NCI-H146 (cell line): ENCODE results near the gene COL4A2.

Experiments used
- DNase-seq: peaks from one replicate; lab custom pipeline; 2025; lab: John Stamatoyannopoulos, UW

COL4A2 gene

DNA sequence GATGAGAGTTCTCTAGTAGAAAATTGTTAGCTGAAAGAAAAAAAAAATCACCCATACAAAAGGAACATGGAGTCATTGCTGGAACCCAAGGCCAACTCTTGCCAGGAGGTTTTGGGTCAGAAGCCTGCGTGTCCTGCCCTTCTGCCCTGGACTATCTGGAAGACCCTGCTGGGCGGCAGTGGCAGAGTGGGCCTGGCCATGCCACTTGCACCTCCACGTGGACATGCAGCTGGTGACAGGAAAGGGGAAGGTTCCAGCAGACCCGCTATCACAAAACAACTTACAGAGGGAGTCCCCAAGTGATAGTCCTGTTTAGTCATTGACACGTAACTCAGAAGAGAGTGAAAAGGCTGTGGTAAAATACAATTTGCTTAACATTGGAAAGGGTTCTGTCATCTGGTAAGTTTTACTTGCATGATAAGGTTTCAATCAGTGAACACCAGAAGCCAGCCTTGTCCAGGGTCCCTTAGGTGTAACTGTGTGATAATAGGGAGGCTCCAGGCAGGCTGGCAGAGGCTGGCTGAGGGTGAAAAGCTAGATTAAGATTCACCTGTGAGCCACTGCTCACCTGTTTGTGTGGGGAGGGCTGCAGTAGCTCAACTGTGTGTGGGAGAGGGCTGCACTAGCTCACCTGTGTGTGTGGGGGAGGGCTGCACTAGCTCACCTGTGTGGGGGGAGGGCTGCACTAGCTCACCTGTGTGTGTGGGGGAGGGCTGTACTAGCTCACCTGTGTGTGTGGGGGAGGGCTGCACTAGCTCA lies 47.8 kb downstream of the COL4A2 start:
- no peak for DNase-seq

DNA sequence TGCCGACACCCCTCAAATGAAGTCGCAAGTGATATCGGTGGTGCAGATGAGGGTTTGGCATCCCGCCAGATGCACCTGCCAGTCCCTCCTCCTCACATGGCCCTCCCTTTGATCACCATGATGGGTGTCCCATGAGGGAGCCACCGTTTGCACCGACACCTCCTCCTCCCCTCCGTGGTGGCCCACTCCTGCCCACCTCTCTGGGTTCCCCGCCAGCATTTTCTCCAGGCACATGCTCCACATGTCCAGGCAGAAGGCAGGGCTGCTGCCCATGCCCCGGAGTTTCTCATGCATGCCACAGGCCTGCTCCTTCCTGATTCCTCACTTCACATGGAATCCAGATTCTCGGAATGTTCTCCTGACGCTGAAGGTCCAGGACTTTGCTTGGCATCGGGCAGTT lies 49.3 kb downstream of the COL4A2 start:
- no peak for DNase-seq

DNA sequence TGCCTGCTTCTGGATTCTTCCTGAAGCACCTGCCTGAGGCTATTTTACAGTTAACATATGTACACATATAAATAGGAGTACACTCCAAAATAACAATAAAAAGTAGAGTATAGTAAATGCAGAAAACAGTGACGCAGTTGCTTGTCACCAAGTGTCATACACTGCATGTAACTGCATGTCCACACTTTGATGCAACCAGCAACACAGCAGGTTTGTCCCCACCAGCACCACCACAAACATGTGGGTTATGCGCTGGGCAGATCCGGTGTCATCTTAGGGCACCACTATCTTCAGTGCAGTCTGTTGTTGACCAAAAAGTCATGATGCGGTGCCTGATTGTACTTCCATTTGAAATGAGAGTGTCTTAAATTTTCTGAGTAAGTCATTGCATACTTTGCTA lies 51.3 kb downstream of the COL4A2 start:
- no peak for DNase-seq

DNA sequence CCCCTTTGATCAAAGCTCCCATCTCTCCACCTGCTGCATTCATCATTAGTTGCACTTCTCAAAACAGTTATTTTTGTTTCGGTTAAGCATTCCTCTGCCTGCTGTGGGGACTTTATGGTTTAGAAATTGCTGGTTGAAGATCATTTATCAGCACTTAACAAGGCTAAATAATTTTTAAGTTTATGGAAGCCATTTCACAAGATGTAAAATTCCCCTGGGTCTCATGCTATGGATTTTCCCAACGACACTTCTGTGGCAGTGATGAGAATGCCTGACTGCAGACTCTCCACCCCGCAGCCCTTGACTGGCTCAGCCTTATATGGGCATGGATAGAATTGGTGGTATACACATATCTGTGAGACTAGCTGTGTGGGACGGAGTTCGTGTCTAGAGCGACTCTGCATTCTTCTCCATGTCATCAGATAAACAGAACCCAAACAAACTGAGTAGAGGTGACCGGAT lies 52.8 kb downstream of the COL4A2 start:
- DNase-seq: no peak

DNA sequence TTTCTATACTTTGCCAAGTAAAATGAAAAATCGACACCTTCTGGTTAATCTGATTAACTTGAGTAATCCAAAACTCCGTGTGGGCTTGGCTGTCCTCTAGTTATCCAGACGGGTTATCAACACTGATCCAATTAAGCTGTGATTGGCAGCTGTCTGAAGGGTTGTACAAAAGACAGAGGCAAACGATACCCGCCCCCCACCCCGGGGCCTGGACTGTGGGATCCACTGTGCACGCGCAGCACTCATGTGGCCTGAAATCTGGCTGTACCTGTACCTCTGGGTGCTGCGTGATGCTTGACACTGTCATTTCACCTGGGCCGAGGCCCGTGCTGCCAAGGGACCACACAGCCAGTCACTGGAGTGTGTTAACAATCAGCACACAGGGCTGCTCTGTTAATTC lies 53.5 kb downstream of the COL4A2 start:
- DNase-seq: no peak

DNA sequence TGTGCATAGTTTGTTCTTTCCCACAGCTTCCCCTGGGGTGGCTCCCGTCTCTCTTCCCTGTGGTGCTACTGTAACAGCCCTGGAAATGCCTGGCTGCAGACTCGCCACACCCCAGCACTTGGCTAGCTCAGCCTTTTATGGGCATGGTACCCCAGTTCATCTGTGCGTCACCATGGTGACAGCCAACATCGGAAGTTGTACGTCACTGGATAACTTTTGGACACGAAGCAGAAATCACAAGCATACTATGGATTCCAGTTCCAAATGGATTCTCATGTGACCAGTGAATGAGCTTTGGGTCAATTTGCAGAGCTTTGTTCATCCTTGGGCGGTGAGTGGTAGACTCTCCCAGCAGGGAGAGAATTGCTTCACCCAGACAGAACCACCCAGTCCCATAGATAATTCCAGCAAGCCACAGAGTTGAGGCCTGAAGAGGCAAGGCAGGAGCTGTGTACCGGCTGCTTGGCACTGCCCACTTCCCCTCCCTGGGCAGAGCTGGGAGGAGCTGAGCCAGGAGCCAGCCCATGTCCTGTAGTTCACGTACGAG lies 54.4 kb downstream of the COL4A2 start:
- DNase-seq: no peak

DNA sequence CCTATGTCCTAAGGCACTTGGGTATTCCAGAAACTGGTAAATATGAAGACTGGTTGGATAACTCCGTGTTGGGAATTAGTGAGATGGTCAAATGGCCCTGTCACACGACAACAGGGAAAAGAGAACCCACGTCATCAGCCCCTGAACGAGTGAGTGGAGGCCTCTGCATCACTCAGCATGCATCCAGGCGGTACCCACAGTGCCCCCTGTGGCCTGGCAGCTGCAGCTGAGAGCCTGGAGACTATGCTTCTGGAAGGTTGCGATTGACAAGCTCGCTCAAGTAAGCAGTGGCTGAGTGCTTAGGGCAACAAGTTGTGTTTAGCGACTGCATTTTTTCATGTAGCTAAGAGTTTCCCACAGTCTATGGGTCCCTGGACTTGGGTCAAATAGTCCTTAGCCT lies 55.9 kb downstream of the COL4A2 start:
- no peak for DNase-seq

DNA sequence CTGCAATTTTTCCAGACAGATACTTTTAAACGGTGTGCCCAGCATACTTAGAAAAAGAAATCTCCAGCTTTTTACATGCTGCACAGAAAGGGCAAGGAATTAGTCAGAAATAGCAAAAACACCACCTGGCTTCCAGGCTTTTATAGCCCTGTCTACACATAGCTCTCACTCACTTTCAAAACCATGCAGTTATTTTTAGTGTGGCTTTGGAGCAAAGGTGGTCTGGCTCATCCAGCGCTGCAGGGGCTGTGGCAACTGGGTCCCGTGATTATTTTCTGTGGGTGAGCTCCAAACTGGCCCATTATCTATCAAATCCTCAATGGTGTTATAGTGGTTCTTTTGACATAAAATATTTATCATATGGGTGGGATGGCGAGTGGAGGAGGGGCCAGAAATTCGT lies 57.0 kb downstream of the COL4A2 start:
- no peak for DNase-seq

DNA sequence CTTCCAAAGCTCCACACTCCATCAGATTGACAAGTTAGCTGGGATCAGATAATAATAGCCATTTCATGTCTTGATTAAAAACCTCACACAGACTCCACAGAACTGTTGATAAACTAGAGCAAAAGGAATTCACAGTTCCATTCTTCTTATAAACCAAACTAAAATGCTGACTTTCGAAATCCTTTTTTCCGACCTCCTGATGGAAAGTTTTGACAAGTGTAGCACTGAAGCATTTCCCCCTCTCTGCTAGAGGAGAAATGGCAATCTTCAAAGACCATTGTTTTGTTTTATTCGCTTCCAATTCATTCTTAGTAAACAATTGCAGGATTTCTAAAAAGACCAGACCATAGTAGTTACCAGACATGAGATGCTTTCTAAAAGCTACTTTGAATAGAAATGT lies 58.8 kb downstream of the COL4A2 start:
- DNase-seq: no peak

DNA sequence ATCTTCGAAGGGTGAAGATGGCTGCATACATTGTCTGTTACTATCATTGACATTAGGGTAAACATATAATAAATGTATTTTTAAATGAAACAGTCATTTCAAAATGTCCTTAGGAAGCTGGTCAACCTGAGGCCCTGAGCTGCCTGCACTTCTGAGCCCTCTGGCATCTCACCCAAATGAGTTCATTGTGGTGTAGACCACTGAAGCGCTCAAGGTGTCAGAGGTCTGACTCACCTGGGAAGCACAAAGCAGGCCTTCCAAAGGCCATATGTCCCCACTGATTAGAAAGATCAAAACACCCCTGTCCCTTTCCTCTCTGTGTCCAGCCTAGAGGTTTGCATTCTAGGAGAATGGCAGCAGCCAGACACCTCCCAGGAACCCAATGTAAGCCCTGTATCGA lies 59.6 kb downstream of the COL4A2 start:
- DNase-seq: no peak

DNA sequence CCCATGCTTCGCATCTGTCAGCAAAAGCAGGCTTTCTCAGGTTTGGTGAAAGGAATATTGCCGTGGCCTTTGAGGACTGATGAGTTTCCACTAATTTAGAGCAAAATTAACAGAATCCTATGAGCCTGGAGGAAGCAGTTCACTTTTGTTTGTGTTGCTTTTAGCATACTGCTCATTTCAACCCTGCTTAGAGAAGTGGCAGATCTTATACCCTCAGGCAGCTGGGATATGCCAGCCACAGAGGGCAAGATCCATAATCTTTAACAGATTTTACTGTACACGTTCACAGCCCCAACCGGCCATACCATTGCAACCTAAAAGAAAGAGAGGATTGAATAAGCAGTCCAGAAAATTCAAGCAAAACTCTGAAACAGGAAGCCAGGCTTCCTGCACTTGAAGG lies 60.5 kb downstream of the COL4A2 start:
- DNase-seq: no peak

DNA sequence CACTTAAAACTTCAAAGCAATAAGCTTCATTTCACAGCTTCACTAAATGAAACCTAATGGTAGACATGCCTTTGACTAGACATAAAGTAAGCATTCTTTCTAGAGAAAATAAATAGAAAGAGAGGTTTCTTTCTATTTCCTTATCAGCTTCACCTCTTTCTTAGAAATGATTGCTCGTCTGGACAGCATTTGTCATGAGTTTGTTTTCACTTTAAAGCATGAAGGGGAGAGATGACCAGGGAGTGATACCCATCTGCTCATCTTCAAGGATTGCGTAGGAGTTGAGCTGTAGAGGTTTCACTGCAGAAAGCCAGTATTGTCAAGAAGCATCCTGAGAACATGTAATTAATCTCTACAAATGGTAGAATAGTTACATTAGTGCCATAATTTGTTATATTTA lies 61.3 kb downstream of the COL4A2 start:
- no peak for DNase-seq

DNA sequence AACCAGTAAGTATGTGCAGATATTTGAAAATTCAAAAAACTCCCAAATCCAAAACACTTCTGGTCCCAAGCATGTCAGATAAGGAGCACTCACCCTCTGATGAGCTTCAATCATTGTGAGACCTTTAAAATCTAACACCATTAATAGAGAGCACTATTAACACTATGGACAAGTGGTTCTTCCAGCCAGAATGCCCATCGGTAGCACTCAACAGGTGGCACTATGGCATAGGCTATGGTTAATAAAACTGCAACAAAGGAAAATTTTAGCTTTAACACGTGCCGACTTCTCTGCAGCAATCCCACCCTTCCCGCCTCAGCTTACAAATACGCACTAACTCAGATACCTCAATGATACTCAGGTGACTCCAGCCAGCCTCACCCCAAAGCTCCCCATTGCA lies 62.3 kb downstream of the COL4A2 start:
- DNase-seq: no peak

DNA sequence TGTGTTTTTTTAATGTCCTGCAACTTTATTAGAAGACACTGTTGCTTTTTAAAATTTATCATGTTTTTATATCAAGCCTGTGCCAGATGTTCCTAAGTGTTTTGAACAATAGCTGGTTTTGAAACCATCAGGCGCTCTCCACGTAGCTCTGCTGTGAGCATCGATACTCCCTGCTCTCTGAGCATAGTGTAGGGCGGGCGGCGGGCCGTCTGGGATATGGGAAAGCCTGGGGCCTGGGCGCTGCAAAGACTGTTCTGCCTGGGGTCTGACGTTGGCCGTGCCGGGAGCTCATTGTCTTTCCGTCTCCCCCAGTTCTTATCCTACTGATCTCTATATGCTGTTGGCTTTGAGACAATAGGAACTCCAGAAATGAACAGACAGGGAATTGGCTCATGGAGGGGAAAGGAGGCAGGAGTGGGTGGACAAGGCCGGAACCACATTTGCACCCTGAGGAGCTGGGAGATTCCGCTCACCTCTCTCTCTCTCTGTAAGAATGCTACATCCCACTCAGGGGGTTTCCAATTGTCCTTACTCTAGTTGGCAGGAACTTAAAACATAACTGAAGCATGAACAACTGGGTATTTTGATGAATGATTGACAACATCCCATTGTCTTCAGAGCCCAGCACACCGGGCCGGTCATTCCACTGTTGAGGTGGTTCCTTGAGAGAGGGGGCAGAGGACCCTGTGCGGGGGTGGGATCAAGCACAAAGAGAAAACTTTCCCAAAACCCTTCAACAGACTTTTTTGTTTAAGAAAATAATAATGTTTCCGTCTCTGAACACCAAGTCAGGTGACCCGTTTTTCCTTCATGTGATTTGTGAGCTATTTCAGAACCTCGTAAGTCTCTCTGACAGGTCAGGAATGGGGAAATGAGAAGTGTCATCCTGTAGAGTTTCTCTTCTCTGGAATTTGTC lies 64.7 kb downstream of the COL4A2 start:
- DNase-seq: no peak

DNA sequence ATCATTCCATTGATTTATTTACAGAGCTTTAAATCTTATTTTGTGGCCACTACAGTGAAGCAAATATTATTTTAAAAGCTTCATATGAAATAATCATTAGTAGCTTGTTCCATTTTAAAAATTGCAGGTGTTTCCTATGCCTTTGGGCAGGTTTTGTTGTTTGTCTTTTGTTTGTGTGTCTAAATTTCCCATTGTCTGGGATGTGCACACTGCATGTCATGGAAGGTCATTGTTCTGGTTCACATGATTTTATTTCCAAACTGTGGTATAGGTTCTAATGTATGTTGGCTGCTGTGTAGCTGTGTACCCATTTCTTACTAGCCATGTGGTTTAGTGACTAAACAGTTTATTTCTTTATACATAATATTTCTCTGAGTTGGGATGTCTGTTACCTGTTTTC lies 65.6 kb downstream of the COL4A2 start:
- no peak for DNase-seq

DNA sequence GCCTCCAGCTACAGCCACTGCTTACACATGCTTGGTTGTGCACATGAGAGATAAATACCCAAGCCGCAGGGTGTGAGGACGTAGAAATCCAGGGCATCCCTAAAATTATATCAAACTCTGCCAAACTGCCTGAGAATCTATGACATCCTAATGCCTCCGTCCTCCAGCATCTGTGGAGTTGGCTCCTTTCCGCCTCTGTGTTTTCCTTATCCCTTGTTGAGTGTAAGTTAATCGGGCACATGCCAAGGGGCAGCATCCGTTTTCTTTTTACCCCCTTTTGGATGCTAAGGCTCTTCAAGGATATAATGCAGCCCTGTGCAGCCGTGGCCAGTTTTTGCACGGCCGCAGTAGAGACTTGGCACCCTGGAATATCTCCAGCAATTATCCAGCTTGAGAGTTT lies 66.5 kb downstream of the COL4A2 start:
- no peak for DNase-seq

DNA sequence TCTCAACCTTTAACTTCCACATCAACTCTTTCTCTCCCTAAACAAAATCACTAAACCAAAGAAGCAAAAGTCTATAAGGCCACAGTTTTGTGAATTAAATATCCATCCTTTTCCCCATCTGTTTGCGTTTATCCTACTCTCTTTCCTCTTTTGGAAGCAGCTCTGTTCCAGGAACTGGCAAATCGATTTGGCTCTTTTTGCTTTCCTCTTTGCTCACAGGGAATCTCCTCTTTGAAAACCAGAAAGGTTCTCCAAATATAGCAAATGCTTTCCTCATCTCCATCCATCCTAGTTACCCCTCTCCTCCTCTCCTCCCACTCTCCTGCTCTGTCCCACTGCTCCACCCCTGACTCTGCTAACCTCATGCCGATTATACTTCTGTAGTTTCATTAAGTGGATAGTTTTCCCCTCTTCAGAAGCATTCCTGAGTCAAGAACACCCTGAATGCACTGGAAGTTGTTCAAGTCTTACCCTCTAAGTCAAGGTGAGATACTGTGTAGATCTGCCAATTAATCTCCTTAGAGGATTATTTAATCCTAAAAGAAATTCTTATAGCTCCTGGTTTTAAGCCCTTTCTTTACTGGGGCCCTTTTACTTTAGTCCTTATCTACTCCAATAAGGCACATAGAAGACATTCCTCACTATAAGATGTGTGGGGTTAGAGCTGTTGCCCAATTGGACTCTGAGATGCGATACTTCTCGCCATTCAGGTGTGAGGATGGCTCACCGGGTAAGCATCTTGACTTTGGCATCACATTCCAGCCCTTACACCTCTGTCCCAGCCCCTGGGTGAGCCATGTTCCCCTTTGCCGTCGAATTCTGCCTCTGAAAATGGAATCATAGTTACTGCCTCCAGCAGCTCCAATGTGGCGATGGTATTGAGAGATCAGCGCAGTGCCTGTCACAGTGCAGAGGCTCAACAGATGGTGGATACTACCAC lies 67.6 kb downstream of the COL4A2 start:
- DNase-seq: no peak

DNA sequence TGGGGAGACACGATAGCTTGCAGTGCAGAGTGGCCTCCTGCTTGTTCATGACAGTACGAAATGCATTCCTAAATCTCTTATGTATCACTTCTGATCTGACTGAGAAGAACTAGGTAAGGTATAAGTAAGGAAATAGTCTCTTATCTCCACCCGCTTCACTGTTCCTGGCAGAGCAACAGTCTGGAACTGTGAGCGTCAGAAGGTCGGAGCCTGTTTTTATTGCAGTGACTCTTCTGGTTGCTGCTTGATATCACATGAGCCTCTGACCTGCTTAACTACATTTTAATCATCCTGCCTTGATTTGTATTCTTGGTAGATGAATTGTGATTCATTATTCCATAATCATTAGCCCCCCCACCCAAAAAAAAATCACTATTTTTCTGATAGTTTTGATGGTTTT lies 69.0 kb downstream of the COL4A2 start:
- no peak for DNase-seq

DNA sequence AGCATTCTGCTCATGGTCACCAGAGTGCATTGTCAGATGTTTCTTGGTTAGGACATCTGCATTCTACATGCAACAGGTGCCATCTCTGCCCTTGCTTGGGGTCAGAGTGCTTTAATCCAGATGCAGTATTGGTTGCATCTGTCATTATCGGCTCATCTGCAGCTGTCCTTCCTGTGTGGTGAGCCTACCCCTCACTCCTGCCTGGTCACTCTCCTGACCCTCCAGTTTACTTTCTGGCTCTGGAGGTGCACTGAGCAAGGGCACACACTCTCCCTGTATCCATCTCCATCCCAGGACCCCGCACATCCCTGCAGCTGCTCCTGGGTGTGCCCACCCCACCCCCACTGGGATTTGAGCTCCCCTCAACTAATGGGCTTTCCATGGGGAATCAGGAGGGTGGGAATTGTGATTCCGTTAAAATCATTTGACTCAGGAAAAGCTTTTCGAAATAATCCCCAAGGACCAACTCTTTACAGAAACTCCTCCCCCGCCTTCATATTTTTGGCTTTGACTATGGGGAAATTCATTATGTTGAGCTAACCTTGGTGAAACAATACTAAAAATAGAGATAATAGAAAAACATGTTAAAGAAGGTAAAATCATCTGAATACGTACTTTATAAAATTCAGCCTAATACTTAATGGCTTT lies 70.2 kb downstream of the COL4A2 start:
- no peak for DNase-seq

DNA sequence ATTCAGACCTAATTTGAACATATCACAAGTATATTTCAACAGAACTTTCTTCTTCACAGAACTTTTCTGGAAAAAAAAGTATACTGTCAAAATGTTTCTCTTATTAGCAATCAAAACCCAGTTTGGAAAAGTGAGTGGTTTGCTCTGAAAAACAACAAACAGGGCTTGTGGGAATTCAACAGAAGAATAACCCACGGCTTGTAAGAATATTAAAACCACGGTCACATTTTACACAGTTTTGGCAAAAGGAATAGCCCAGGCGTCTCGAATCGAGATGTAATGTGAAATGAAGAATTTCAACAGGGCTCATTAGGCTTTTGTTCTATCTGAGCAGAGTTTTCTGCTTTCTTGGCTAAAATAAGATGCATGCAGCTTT lies 70.7 kb downstream of the COL4A2 start:
- no peak for DNase-seq

DNA sequence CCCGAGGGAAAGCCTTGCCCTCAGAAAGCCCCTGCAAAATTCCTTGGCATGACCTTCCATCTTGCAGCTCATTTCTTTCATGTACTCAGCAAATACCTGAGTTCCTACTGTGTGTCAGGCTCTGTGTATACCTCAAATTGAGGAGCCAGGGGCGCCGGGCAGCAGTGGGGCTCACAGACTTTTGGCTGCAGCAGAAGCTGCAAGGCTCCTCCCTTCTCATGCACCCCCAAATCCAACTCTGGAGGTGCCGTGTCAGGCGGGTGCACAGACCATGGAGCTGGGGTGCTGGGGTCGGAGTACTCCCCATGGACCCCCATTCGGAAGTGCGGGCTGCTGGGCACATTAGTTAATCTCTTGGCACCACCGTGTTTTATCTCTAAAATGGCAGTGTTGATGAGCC lies 72.3 kb downstream of the COL4A2 start:
- no peak for DNase-seq
